Uterus (tissue), 2 donors: ENCODE data around the gene MTG1.

ENCODE experiments used
- POLR2A ChIP-seq, 2 donors: fragments of 450-650 bp; IDR thresholded peaks; one replicate each; pipeline ENCODE4 v1.6.1; 2016; ENCODE audit warnings: antibody characterized with exemption in 2 of 2, mild to moderate bottlenecking in 1 of 2, moderate library complexity in 1 of 2
- TF ChIP-seq, protein P1 (sequence below), 4 experiments: fragments of 200-600 bp in 2 of 4; fragments of 450-650 bp in 2 of 4; sonication (generic) in 2 of 4; IDR thresholded peaks; one replicate each; pipeline ENCODE4 v1.5.1; 2016 to 2019; ENCODE audit warnings: antibody characterized with exemption in 4 of 4, mild to moderate bottlenecking in 2 of 4, moderate library complexity in 1 of 4

DNA sequence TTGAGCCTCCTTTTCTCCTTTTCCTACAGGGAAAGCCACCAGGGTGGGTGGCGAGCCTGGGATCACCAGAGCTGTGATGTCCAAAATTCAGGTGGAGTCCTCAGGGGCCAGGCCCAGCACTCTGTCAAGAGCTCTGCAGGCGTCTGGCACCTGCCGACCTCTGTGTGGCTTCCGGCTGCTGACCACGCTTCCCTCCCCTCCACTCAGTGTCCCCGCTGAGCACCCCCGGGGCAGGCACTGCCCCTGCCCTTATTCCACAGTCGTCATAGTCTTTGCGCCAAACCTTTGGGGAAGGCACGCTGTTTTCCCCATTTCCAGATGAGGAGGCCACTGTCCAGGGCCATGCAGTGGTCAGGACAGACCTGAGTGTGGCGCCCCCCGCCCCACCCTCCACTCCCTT lies 7.5 kb downstream of the MTG1 start:
- TF ChIP-seq, protein P1, sequence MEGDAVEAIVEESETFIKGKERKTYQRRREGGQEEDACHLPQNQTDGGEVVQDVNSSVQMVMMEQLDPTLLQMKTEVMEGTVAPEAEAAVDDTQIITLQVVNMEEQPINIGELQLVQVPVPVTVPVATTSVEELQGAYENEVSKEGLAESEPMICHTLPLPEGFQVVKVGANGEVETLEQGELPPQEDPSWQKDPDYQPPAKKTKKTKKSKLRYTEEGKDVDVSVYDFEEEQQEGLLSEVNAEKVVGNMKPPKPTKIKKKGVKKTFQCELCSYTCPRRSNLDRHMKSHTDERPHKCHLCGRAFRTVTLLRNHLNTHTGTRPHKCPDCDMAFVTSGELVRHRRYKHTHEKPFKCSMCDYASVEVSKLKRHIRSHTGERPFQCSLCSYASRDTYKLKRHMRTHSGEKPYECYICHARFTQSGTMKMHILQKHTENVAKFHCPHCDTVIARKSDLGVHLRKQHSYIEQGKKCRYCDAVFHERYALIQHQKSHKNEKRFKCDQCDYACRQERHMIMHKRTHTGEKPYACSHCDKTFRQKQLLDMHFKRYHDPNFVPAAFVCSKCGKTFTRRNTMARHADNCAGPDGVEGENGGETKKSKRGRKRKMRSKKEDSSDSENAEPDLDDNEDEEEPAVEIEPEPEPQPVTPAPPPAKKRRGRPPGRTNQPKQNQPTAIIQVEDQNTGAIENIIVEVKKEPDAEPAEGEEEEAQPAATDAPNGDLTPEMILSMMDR (IDR thresholded peaks at IDR 0.05) = no peak
- no peak for TF ChIP-seq POLR2A (IDR thresholded peaks at IDR 0.05)
